SK-N-SH (cell line): ENCODE measurements around the gene COL25A1. TPM values are rescaled to one million over a fixed set of nuclear protein-coding genes. Genes with fewer than 3 reads are reported as not detected.

ENCODE experiments used
- CTCF ChIA-PET: fragments of 300-600, 350-600 bp; formaldehyde crosslinking; extraction: SDS; loops from one replicate; lab custom pipeline; 2021; lab: Yijun Ruan, JAX
- POLR2A ChIA-PET: fragments of 350-600 bp; sonication (Branson Sonifier 250); formaldehyde crosslinking; extraction: SDS; loops from one replicate; lab custom pipeline; 2020; ENCODE audit warnings: antibody characterized with exemption, inconsistent platforms; lab: Yijun Ruan, JAX
- DNase-seq: peaks from one replicate; pipeline ENCODE4 v3.0.0; 2012
- H2AFZ ChIP-seq: fragments of 200-600 bp; sonication (generic); 2 replicates; pipeline ENCODE4 v1.8.1; 2016; ENCODE audit warnings: antibody characterized with exemption, mild to moderate bottlenecking, low read depth
- H3F3A ChIP-seq: fragments of 200-600 bp; sonication (generic); replicated peaks from 2 replicates; pipeline ENCODE3; 2016; ENCODE audit warnings: antibody characterized with exemption, mild to moderate bottlenecking; ENCODE audit not compliant: insufficient read depth
- H3K27ac ChIP-seq, 2 experiments: fragments of 200-500 bp in 1 of 2; fragments of 200-600 bp in 1 of 2; sonication (Bioruptor generic) in 1 of 2; sonication (generic), shearing (Covaris generic) in 1 of 2; 2 replicates each; pipeline versions ENCODE4 v1.5.1 to v1.6.1; 2014 to 2016; ENCODE audit warnings: low read depth in 2 of 2, inconsistent platforms in 1 of 2, low read length in 1 of 2, mild to moderate bottlenecking in 1 of 2, mixed read lengths in 1 of 2
- H3K27me3 ChIP-seq: fragments of 200-600 bp; sonication (generic), shearing (Covaris generic); 2 replicates; pipeline ENCODE4 v1.6.1; 2016; ENCODE audit warnings: mixed run types; ENCODE audit not compliant: insufficient read depth
- H3K36me3 ChIP-seq, 2 experiments: fragments of 200-500 bp in 1 of 2; fragments of 200-600 bp in 1 of 2; sonication (Bioruptor generic) in 1 of 2; sonication (generic) in 1 of 2; replicated peaks in 1 of 2; 2 replicates each; pipeline versions ENCODE3 to v1.5.1; 2014 to 2016; ENCODE audit warnings: low read length in 1 of 2, mild to moderate bottlenecking in 1 of 2; ENCODE audit not compliant: insufficient read depth in 2 of 2, control insufficient read depth in 1 of 2
- H3K4me1 ChIP-seq, 2 experiments: fragments of 200-500 bp in 1 of 2; fragments of 200-600 bp in 1 of 2; sonication (Bioruptor generic) in 1 of 2; sonication (generic), shearing (Covaris generic) in 1 of 2; 2 replicates each; pipeline versions ENCODE4 v1.5.1 to v1.6.1; 2014 to 2016; ENCODE audit warnings: low read depth in 1 of 2, low read length in 1 of 2, mixed run types in 1 of 2; ENCODE audit not compliant: insufficient read depth in 2 of 2, control insufficient read depth in 1 of 2
- H3K4me2 ChIP-seq: fragments of 200-600 bp; sonication (generic), shearing (Covaris generic); 2 replicates; pipeline ENCODE4 v1.6.1; 2017; ENCODE audit warnings: mixed run types
- H3K4me3 ChIP-seq, 2 experiments: fragments of 200-500 bp in 1 of 2; fragments of 200-600 bp in 1 of 2; sonication (Bioruptor generic) in 1 of 2; sonication (generic), shearing (Covaris generic) in 1 of 2; 2 replicates each; pipeline versions ENCODE4 v1.5.1 to v1.8.1; 2014 to 2016; ENCODE audit warnings: low read depth in 2 of 2, inconsistent platforms in 1 of 2, low read length in 1 of 2, mild to moderate bottlenecking in 1 of 2, mixed read lengths in 1 of 2, moderate library complexity in 1 of 2
- H3K79me2 ChIP-seq: fragments of 200-600 bp; sonication (generic); 2 replicates; pipeline ENCODE4 v1.8.1; 2017; ENCODE audit warnings: mild to moderate bottlenecking; ENCODE audit not compliant: insufficient read depth
- H3K9ac ChIP-seq: fragments of 200-600 bp; sonication (generic); 2 replicates; pipeline ENCODE4 v1.6.1; 2017; ENCODE audit warnings: mixed run types
- H3K9me2 ChIP-seq: fragments of 200-600 bp; sonication (generic); 2 replicates; pipeline ENCODE4 v1.6.1; 2017; ENCODE audit warnings: mixed run types
- H3K9me3 ChIP-seq: fragments of 200-600 bp; sonication (generic); 2 replicates; pipeline ENCODE4 v1.6.1; 2017; ENCODE audit warnings: mixed run types, mild to moderate bottlenecking, moderate library complexity
- H4K20me1 ChIP-seq: fragments of 200-600 bp; sonication (generic); 2 replicates; pipeline ENCODE4 v1.6.1; 2017; ENCODE audit warnings: mild to moderate bottlenecking, mixed run types; ENCODE audit not compliant: insufficient read depth
- EP300 ChIP-seq, 2 experiments: IDR thresholded peaks; 2 replicates each; pipeline versions ENCODE4 v1.4.0 to v1.6.1; 2012; ENCODE audit warnings: borderline replicate concordance in 1 of 2, low read depth in 1 of 2, low read length in 1 of 2
- FOSL2 ChIP-seq: IDR thresholded peaks from 2 replicates; pipeline ENCODE4 v1.4.0; 2012; ENCODE audit warnings: low read depth, mild to moderate bottlenecking, moderate library complexity, borderline replicate concordance
- FOXJ3 ChIP-seq: sonication (generic); formaldehyde crosslinking; IDR thresholded peaks from 2 replicates; pipeline ENCODE4 v1.5.1; 2020; ENCODE audit warnings: mild to moderate bottlenecking, missing genetic modification reagents
- NRF1 ChIP-seq: IDR thresholded peaks from 2 replicates; pipeline ENCODE4 v1.6.1; 2012; ENCODE audit warnings: low read depth, mild to moderate bottlenecking, low read length
- SIN3A ChIP-seq: IDR thresholded peaks from 2 replicates; pipeline ENCODE4 v1.6.1; 2012; ENCODE audit warnings: low read depth, mild to moderate bottlenecking, low read length, moderate library complexity, borderline replicate concordance
- TAF1 ChIP-seq: IDR thresholded peaks from 2 replicates; pipeline ENCODE4 v1.6.1; 2012; ENCODE audit warnings: low read depth, mild to moderate bottlenecking, low read length, moderate library complexity, borderline replicate concordance
- TEAD4 ChIP-seq: IDR thresholded peaks from 2 replicates; pipeline ENCODE4 v1.4.0; 2012; ENCODE audit warnings: mild to moderate bottlenecking, borderline replicate concordance; ENCODE audit not compliant: insufficient read depth
- WGBS: methylation state at CpG from one replicate; pipeline ENCODE4 v1.1.6; 2017; ENCODE audit warnings: low lambda C conversion rate; 5-methylcytosine and 5-hydroxymethylcytosine counted together
- polyA plus RNA-seq, 3 experiments: library from polyadenylated mRNA; depleted of rRNA; stranded (reverse); fragments of >200 nt; gene quantifications; 2 replicates each; pipeline ENCODE4 v1.2.3, GENCODE V29; 2012
- TF ChIP-seq, protein P1 (sequence below): IDR thresholded peaks from 2 replicates; pipeline ENCODE4; 2012
- TF ChIP-seq, protein P2 (sequence below): fragments of 150-350 bp; IDR thresholded peaks from 2 replicates; pipeline ENCODE4 v1.6.1; 2016; ENCODE audit warnings: mild to moderate bottlenecking, low read depth, low read length
- TF ChIP-seq, protein P3 (sequence below): IDR thresholded peaks from 2 replicates; pipeline ENCODE4 v1.4.0; 2012; ENCODE audit warnings: low read depth
- TF ChIP-seq, protein P4 (sequence below): fragments of 200-600 bp; sonication (generic); IDR thresholded peaks from 2 replicates; pipeline ENCODE4 v1.6.1; 2017; ENCODE audit warnings: antibody characterized with exemption, mild to moderate bottlenecking, moderate library complexity
- TF ChIP-seq, protein P5 (sequence below): IDR thresholded peaks from 2 replicates; pipeline ENCODE4 v1.6.1; 2012; ENCODE audit warnings: mild to moderate bottlenecking, low read depth, low read length, moderate library complexity
- TF ChIP-seq, protein P6 (sequence below): IDR thresholded peaks from 2 replicates; pipeline ENCODE4 v1.4.0; 2012; ENCODE audit warnings: low read depth, borderline replicate concordance

Gene COL25A1
- polyA plus RNA-seq, 1 of the 3 experiments (the other 2 are of a cell fraction) = not detected

DNA sequence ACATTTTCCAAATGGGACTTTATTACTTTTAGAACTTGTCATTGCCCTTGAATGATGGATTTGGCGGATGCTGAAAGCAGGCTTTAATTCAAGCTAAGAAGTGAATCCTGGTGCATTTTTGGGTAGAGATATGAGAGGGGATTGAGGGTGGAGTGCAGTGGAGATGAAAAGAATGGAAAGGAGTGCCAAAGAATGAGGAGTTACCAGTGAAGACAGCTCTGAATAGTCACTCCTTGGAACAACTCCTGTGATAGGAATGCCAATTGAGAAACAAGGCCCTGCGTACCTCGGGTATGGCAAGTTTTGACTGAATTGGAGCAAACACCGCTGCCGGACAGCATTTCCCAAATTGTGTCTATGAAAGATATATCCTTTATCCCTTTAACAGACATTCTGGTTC lies 503.2 kb downstream of the COL25A1 start:
- POLR2A ChIA-PET = no interaction called here
- no peak for DNase-seq
- 37% methylated on average over 5 of the region's 5 CpGs for WGBS

More for the DNA sequence above, 503.2 kb downstream of the COL25A1 start:
- H3K9me2 ChIP-seq = no peaks in the 10 kb centered on the region
- H3K4me3 ChIP-seq = no peak overlapping the region
- H3K4me2 ChIP-seq = no peak overlapping the region
- H3K27ac ChIP-seq = no peak overlapping the region
- H3K27me3 ChIP-seq = no peaks in the 10 kb centered on the region; the same call in 1 of the 2 replicates
- H3F3A ChIP-seq = no peaks in the 10 kb centered on the region
- no peaks in the 10 kb centered on the region for H3K9me3 ChIP-seq
- CTCF ChIA-PET = no interaction called here
- H3K9ac ChIP-seq = no peak overlapping the region
- H2AFZ ChIP-seq = no peak overlapping the region
- TF ChIP-seq, protein P1, sequence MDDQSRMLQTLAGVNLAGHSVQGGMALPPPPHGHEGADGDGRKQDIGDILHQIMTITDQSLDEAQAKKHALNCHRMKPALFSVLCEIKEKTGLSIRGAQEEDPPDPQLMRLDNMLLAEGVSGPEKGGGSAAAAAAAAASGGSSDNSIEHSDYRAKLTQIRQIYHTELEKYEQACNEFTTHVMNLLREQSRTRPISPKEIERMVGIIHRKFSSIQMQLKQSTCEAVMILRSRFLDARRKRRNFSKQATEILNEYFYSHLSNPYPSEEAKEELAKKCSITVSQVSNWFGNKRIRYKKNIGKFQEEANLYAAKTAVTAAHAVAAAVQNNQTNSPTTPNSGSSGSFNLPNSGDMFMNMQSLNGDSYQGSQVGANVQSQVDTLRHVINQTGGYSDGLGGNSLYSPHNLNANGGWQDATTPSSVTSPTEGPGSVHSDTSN = no peak
- TF ChIP-seq, protein P2, sequence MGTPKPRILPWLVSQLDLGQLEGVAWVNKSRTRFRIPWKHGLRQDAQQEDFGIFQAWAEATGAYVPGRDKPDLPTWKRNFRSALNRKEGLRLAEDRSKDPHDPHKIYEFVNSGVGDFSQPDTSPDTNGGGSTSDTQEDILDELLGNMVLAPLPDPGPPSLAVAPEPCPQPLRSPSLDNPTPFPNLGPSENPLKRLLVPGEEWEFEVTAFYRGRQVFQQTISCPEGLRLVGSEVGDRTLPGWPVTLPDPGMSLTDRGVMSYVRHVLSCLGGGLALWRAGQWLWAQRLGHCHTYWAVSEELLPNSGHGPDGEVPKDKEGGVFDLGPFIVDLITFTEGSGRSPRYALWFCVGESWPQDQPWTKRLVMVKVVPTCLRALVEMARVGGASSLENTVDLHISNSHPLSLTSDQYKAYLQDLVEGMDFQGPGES = no peak
- TF ChIP-seq EP300 (IDR thresholded peaks at IDR 0.05; ENCODE audit: borderline replicate concordance in 1 of 2, low read depth in 1 of 2, low read length in 1 of 2) (no peak), SIN3A (no peak), TEAD4 (no peak), FOXJ3 (CRISPR knock-in tag) (no peak), TAF1 (no peak), FOSL2 (no peak), NRF1 (no peak)
- TF ChIP-seq, protein P3, sequence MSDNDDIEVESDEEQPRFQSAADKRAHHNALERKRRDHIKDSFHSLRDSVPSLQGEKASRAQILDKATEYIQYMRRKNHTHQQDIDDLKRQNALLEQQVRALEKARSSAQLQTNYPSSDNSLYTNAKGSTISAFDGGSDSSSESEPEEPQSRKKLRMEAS = no peak
- TF ChIP-seq, protein P4, sequence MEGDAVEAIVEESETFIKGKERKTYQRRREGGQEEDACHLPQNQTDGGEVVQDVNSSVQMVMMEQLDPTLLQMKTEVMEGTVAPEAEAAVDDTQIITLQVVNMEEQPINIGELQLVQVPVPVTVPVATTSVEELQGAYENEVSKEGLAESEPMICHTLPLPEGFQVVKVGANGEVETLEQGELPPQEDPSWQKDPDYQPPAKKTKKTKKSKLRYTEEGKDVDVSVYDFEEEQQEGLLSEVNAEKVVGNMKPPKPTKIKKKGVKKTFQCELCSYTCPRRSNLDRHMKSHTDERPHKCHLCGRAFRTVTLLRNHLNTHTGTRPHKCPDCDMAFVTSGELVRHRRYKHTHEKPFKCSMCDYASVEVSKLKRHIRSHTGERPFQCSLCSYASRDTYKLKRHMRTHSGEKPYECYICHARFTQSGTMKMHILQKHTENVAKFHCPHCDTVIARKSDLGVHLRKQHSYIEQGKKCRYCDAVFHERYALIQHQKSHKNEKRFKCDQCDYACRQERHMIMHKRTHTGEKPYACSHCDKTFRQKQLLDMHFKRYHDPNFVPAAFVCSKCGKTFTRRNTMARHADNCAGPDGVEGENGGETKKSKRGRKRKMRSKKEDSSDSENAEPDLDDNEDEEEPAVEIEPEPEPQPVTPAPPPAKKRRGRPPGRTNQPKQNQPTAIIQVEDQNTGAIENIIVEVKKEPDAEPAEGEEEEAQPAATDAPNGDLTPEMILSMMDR = no peak
- TF ChIP-seq, protein P5, sequence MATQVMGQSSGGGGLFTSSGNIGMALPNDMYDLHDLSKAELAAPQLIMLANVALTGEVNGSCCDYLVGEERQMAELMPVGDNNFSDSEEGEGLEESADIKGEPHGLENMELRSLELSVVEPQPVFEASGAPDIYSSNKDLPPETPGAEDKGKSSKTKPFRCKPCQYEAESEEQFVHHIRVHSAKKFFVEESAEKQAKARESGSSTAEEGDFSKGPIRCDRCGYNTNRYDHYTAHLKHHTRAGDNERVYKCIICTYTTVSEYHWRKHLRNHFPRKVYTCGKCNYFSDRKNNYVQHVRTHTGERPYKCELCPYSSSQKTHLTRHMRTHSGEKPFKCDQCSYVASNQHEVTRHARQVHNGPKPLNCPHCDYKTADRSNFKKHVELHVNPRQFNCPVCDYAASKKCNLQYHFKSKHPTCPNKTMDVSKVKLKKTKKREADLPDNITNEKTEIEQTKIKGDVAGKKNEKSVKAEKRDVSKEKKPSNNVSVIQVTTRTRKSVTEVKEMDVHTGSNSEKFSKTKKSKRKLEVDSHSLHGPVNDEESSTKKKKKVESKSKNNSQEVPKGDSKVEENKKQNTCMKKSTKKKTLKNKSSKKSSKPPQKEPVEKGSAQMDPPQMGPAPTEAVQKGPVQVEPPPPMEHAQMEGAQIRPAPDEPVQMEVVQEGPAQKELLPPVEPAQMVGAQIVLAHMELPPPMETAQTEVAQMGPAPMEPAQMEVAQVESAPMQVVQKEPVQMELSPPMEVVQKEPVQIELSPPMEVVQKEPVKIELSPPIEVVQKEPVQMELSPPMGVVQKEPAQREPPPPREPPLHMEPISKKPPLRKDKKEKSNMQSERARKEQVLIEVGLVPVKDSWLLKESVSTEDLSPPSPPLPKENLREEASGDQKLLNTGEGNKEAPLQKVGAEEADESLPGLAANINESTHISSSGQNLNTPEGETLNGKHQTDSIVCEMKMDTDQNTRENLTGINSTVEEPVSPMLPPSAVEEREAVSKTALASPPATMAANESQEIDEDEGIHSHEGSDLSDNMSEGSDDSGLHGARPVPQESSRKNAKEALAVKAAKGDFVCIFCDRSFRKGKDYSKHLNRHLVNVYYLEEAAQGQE = no peak
- TF ChIP-seq, protein P6, sequence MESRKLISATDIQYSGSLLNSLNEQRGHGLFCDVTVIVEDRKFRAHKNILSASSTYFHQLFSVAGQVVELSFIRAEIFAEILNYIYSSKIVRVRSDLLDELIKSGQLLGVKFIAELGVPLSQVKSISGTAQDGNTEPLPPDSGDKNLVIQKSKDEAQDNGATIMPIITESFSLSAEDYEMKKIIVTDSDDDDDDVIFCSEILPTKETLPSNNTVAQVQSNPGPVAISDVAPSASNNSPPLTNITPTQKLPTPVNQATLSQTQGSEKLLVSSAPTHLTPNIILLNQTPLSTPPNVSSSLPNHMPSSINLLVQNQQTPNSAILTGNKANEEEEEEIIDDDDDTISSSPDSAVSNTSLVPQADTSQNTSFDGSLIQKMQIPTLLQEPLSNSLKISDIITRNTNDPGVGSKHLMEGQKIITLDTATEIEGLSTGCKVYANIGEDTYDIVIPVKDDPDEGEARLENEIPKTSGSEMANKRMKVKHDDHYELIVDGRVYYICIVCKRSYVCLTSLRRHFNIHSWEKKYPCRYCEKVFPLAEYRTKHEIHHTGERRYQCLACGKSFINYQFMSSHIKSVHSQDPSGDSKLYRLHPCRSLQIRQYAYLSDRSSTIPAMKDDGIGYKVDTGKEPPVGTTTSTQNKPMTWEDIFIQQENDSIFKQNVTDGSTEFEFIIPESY = no peak
- no peaks in the 10 kb centered on the region for H3K4me1 ChIP-seq
- no peaks in the 10 kb centered on the region for H3K79me2 ChIP-seq
- H4K20me1 ChIP-seq = no peaks in the 10 kb centered on the region
- no peaks in the 10 kb centered on the region for H3K36me3 ChIP-seq
